Activated CD4-positive, CD25-positive, alpha-beta regulatory T cell treated with anti-CD3 and anti-CD28 coated beads, Interleukin-2, amount 50 U/mL, for 24 hours (primary cell): ENCODE measurements around the gene SP2.

ENCODE experiments used
- ATAC-seq, 2 donors: fragments of 150-1000 bp; cut with Tn5 transposase; one replicate each; pipeline ENCODE4 v1.10.0; 2021; ENCODE audit warnings: mild to moderate bottlenecking in 1 of 2, moderate library complexity in 1 of 2

SP2 gene

DNA sequence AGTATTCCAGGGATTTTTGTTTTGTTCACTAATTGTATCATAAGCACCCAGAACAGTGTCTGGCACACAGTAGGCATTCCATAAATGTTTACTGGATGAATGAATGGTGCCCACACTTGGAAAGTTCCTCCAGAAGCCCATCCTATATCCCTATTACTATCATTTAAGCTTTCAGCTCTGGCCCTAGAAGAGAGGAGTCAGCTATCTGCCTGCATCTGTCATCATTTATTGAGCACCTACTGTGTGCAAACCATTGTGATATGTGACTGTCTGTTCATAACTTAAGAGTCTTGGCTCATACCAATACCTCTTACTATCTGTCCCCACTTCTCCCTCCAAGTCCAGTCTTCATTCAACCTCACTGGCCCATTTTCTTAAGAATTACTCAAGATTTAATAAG lies 25.0 kb upstream of the SP2 start:
- no peak for ATAC-seq

DNA sequence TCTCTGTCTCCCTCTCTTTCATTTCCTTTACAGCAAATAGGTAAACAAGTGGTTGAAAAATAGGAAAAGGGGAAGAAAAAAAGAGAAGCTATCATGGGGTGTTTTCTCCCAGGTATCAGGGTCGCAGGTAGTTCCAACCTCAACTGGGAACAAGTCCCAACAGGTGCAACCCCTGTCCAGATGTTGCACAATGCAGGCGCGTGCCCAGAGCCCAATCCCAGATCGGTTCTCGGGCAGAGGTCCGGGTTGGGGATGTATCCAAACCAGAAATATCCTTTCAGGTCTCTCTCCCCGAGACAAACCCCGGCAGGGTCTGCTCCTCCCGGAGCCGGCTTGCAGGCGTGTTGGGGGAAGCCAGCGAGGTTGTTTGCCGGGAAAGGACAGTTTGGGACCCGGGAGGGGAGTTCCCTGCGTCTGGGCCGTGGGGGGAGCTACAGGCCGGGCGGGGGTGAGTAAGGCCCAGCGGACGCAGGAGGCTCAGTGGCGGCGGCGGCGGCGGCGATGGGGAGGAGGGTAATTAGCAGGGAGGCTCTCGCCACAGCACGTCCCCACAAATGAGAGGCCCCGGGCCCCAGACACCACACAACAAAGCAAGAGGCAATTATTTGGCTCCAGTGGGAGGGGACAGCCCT lies 23.9 kb upstream of the SP2 start:
- ATAC-seq: no peak

DNA sequence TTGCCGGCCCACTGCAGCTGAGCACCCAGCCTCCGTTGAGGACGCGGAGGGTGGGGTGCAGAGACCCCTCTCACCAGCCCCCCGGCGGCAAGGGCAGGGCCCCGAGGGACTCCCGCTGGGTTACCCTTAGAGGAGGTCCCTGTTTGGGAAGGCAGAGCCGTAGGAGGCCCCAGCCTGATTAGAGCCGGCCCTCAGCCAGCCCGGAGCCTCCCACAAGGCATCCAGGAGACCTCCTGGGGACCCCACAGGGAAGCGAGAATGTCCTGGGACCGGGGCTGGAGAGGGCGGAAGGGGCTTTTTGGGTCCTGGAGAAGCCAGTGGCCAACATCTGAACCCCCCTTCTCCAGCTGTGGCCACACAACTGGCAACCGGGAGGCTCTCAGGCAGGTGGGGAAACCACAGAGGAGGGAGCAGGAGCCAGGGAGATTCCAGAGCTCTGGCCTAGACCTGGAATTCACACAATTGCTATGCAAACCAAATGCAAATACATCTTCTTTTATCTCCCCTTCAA lies 23.3 kb upstream of the SP2 start:
- ATAC-seq: no peak

DNA sequence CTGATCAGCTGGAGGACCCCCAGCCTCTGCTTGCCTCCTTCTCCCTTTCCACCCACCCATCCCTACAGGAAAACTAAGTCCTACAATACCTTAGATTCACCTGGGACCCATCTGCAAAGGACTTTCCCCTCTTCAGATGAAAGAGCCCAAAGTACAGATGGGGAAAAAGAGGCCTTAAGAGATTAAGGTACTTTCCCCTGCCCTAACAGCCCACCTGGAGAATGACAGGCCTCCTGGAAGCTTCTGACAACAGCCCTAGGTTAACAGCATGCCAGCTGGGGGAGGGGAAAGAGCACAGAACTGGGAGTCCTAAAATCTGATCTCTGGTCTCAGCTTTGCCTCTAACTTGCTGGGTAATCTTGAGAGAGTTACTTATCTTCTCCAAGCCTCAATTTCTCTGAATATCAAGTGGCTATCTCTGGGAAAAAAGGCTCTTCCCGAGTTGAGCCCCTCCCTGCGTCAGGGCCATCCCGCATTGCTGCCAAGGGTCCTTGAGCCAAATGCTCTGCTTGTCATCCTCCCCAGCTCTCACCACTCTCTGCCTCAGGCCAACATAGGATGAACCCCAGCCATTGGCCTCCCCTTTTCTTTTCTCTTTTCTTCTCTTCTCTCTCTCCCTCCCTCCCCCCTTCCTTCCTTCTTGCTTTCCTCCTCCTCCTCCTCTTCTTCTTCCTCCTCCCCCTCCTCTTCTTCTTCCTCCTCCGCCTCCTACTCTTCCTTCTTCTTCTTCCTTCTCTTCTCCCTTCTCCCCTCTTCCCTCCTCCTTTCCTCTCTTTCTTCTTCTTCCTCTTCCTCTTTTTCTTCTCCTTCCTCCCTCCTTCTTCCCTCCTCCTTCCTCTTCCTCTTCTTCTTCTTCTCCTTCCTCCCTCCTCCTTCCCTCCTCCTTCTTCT lies 22.6 kb upstream of the SP2 start:
- no peak for ATAC-seq

DNA sequence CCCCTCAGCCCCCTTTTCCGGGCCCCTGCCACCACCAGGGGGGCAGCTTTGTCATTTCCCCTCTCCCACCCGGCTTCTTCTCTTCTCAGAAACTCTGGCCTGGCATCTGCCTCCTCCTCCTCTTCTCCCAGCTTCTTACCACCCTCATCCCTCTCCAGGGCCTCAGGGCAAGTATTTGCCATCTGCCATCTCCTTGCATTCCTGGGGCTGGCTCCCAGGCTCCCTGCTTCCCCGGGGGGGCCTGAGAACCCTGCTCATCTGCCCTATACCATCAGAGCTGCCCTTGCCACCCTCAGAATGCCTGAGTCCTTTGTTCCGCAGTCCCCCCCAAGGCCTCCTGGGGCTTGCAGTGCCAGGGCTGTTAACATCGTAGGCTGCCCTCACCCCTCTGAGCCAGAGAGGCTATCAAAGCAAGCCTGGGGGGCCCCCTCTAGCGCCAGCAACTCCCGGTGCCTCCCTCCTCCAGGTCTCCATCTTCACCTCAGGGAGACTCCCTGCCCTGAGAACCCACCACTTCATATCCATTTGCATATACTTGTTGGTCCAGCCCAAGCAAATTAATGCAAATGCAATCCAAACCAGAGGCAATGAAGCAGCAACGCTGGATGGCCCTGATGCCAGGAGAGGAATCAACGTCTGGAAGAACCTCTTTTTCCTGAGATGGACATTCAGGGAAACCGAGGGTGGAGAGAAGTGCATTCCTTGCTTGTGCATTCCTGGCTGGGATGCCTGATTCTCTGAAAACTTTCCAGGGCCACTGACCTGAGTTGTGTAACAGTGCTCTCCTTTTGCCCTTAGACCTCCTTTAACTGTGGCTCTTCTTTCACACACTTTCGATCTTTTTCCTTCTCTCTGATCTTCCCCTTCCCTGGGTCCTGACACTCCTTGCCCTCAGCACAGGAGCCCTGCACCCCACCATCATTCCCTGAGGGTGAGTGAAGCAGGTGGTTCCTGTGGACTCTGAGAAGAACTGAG lies 20.7 kb upstream of the SP2 start:
- no peak for ATAC-seq

DNA sequence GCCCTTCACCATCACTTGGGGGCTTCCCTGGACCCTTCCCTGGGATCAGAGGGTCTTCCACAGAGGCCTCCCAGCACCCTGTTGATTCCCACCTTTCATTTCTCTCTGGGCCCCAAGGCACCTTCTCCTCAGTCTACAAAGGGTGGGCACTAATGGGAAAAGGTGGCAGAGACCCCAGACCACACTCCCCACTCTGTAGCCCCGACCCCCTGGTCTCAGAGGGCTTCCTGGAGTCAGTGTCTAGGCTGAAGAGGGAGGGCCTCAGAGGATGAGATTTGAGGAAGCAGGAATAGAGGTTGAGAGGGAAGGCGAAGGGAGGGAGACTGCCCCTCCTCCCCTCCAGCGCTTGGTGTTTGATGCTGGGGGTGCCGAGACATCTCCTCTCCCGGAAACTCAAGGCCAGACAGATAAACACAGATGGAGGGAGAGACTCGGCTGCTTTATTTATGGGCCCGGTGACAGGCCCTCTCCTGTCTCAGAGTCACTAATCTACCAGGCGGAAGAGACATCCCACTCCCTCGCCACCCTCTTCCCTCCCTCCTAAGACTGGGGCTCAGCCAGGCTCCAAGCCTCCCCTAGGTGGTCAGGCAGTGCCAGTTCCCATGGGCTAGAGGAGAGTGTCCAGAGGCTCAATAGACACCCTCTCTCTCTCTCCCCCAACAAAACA lies 18.5 kb upstream of the SP2 start:
- ATAC-seq: no peak

DNA sequence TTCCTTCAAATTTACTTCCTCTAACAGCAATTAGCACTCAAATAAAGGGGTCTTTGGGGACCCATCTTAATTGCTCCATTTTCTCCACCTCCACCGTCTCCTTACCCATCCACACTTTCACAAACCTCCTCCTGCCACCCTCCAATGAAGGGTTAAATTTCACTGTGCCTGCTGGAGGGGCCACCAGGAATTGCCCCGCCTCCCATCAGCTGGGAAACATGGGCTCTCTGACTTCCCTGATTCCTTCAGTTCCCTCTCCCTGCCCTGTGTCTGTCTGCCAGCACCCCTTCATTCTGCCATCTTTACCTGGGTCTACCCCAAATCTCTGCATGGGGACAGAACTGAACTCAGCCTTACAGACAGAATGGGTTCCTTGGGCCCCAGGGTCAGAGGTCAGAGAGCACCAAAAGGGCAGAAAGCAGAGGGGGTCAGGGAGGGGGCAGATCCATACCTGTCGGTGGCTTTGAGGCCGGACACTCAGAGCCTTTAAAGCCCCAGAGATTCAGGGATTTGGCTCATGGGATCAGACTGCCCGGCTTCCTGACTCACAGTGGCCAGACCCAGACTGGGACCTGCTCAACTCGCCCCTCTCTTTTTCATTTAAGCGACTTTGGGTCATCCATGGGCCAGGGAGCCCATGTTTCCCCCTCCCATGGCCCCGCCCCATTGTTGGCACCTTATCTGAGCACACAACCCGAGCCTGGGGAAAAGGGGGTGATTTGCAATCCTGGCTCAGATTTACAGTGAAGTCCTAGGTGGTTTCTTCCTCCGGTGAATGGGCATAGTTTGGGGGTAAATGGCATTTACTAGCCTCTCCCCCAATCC lies 17.6 kb upstream of the SP2 start:
- no peak for ATAC-seq

DNA sequence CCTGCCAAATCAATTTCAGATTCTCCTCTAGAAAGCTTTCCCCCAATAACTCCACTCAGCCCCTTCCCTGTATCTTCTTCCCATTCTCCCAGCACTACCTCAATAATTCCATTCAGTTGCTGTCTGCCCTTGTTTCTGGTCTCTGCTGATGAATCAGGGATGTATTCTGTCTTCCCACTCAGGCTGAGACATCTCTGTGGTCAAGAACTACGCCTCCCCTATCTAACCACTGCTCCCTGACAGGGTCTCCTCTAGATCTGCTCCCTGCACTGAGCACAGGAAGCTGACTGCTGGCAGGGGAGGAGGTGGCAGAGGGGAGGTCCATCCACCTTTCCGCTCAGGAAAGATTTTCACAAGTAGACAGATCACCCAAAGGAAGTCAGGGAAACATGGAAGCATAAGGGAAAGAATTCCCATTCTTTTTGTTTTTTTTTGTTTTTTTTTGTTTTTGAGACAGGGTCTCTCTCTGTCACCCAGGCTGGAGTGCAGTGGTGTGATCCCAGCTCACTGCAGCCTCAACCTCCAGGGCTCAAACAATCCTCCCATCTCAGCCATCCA lies 16.9 kb upstream of the SP2 start:
- ATAC-seq: peak in 1 of 2 donors; percentile 36

DNA sequence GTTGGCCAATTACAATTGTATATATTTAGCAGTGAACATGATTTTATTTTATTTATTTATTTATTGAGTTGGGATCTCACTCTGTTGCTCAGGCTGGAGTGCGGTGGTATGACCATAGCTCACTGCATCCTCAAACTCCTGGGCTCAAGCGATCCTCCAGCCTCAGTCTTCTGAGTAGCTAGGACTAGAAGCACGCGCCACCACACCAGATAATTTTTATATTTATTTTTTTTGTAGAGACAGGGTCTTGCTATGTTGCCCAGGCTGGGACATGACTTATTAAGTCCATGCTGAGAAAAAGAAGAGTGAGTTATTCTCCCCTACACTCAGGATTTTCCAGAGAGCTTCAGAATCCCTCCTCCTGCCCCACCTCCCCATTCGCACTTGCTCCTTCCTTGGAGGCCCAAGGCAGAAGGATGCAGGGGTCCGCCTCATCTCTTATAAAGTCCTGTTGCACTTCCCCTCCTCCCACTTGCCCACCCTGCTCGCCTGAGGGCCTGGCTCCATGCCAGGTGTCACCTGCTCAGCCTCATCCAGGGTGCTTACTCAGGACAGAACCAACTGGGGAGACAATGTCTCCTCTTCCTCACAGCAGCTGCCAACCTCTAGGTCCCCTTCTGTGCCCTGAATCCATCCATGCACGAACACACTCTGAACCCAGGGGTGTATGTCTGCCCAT lies 16.1 kb upstream of the SP2 start:
- ATAC-seq: no peak

DNA sequence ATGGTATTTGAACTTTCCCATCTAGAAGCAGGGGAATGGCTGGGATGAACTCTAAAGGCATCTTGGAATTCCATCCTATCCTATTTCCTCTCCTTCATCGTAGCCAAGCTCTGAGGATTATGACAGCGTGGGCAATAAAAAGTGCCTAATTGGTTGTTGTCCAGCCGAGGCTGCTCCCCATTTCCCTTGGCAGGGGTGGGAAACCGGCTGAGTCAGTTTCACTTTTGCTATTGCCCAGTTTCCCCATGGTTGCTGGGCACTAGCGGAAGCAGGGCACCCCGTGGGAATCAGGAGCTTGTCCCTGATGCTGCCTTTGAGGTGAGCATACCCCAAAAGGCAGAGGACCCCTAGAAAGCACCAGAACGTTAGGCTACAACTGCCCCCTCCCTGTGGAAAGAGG lies 13.8 kb upstream of the SP2 start:
- no peak for ATAC-seq

DNA sequence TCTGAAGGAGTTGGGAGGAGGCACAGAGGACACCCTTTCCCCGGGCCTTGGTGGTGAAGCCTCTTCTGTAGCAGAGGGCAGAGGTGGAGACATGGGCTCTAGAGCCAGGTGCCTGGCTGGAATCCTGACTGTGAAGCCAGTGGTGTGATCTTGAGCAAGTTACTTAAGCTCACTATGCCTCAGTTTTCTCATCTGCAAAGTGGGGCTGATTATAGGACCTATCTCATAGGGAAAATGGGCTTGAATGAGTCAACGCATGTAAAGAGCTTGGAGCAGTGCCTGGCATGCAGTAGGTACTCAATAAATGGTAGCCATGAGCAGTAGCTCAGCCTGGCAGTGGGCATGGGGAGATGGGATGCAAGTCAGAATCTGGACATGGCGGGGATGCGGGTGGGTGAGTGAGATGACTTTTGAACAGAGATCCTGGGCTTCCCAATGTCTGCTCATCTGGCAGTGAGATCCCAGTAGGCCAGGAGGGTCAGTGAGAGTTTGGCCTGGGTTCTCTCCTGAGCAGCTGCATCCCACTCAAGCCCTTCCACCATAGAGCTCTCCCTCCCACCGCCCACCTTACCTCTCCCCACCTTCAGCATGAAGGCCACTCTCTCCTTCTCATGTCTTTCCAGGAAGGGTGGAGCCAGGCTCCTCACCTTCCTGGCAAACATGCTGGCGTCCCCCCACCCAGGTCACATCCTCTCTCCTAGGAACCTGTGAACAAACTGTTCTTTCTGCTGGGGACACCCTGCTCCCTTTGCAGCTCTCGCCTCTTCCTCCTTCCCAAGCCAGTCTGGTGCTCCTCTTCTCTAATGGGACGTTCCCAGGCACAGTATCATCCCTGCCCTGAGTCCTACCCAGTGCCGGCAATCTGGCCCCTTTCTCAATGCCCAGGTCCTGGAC lies 13.1 kb upstream of the SP2 start:
- ATAC-seq: no peak

DNA sequence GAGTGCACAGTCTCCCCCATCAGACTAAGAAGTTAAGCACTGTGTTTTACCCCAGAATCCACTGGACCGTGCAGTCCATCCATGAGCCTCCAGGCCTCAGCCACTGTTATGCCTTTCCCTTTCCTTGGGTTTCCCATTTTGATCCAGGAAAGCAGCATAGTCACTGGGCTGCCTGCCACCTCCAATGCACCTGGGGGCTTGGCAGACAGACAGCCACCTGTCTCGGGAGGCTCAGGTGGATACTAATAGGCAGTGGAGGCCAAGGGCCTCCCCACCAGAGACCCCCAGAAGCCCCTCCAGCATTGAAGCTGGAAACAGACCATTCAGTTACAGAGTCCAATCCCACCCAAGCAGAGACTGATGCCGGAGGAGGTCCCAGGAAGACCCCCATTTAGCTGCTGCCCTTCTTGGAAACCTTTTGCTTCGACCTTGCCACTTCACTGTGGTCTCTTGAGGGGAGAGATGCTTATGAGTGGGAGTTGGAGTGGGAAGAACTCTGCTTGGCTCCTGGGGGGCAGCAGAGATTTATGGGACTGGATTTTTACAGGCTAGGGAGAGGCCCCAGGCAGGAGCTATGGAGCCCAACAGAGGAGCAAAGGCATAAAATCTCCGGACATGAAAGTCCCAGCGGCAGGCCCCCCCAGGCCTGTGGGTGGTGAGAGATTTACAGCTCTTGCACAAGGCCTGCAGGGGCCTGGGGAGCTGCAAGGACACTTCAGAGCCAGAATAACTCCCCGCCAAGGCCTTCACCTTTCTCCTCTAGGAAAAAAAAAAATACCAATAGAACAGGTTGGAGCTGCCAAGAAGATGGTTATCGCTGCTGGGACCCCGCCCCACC lies 12.2 kb upstream of the SP2 start:
- no peak for ATAC-seq

DNA sequence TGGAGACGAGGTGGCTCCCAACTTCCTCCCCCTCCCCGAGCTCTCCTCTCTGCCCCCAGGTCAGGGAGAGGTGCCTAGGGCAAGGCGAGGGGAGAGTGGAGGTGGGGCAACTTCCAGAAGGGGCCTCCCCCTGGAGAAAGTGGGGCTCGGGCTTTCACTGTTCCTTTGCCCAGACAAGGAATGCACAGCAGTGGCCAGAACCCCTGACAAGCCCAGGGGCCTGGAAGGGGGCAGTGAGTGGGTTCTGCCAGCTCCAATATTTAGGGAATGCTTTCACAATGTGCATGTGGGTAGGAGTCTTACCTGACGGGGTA lies 11.7 kb upstream of the SP2 start:
- no peak for ATAC-seq

DNA sequence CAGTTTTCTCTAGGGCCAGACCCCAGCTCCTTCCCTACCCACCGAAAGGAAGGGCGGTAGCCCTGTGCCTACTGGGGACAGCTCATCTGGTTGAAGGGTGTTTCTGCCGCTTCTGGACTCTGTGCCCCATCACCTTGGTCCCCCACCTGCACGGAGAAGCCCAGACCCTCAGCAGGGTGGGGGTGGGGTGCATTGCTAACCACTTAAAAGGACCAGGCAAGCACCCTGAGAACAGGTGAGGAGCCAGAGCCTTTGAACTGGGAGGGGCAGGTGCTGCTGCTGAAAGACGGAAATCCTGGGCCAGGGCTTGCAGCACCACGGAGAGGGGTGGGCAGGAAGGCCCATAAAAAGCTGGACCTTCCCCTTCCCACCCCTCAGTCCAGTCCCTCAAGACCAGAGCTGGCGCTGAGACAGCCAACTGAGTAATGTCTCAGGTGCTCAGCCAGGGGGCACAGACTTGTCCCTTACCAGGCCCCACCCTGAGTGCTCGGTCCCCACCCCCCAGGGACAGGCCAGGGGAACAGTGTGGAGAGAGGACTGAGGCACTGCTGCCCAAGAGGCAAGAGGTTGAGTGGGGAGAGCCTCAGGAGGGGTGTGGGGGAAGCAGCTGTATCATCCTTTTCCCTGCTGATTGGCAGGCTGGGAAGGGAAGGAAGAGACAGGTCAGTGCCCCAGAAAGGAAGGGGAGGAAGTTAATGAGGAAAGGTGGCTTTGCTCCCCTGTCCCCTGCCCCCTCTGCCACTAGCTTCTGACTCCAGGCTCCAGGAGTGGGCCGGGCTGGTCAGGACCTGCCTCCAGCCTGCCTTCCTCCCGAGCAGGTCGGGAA lies 10.9 kb upstream of the SP2 start:
- ATAC-seq: no peak

DNA sequence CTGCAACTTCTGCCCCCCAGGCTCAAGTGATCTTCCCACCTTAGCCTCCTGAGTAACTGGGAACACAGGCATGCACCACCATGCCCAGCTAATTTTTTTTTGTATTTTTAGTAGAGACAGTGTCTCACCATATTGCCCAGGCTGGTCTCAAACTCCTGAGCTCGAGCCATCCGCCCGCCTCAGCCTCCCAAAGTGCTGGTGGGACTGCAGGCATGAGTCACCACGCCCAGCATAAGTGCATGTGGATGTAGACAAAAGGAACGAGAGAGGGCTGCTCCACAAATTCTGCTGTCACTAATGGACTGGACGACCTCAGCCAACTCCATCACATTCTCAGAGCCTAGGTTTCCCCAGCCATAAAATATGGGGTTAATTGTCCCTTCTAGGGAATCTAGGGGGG lies 7.7 kb upstream of the SP2 start:
- no peak for ATAC-seq

DNA sequence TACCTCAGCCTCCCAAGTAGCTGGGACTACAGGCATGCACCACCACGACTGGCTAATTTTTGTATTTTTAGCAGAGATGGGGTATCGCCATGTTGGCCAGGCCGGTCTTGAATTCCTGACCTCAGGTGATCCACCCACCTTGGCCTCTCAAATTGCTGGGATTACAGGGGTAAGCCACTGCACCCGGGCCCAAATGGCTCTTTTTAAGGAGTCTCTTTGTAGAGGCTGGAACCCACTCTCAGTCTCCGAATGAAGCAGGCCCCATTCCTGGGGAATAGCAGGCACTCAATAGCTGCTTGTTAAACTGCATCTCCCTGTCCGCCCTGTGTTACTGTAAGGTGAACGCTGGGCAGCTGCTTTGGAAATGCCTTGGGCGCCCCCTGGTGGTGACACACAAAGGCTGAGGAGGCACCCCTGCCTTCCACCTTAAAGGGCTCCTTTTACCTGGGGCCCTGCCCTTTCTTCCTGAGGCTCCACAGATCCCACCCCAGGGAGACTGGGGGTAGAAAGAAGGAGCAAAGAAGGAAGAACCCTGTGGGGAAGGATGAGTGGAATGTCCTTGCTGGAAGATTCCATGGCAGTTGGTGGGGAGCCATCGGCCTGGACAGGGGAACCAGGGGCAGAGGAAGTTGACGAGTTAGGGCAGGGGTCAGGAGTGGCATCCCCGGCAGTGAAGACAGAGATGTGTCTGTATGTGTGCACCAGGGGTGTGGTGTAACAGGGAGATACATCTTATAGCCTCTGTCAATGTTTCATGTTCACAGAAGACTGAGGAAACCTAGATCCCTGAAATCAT lies 6.1 kb upstream of the SP2 start:
- peak; percentile 97 to 98 for ATAC-seq

DNA sequence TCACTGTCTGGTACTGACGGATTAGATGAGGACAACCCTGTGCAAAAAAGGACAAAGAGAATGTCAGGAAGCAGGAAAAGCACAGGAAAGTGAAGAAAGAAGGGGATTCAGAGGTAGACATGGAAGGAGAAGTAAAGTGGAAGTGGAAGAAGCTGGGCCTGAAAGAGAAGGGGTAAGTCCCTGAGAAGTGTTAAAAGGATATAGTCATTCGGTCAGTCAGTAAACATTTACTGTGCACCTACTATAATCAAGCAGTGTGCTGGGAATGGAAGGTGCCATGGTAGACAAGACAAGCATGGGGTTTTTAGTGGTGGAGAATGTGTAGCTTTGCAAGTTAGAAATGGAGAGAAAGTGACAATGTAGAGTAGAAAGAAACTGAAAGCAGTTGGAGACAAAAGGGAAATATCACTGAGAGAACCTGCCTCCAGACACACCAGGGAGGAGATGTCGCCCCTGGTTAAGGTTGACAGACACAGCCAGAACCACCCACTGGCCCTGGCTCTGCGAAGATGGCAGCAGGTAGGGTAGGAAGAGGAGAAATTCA lies 4.4 kb upstream of the SP2 start:
- ATAC-seq: no peak
